ENCODE results near the gene SEMA5A. TPM values are rescaled to one million over a fixed set of nuclear protein-coding genes. Genes with fewer than 3 reads are reported as not detected.

Gene SEMA5A
- total RNA-seq, 2 experiments from 2014 or later: 1.1 to 1.7 TPM

DNA sequence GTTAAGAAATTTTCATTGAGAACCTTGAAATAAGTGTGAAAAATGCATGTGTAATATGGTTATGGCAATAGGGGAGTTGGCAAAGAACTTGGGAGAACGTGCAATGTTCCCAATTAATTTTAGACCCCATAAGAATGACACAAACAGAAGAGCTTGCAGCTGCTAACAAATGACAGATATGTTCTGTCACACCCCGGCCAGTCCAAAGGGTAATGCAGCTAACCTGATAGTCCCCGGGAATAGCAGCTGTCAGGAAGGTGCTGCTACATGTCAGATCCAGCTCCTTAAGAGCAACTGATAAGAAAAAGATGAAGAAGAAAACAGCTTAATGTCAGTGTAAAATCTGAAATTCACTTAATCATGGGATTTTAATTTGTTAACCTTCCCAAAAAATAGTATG, 30.4 kb downstream of the SEMA5A start:
- DNase-seq: no peak
- H3K27me3 Mint-ChIP-seq: no peaks in the 10 kb centered on the region
- no peaks in the 10 kb centered on the region for H3K4me1 Mint-ChIP-seq
- H3K36me3 Mint-ChIP-seq (ENCODE audit: low read depth): no peaks in the 10 kb centered on the region
- H3K27ac Mint-ChIP-seq: no peak overlapping the region
- no peaks in the 10 kb centered on the region for H3K9me3 Mint-ChIP-seq
- H3K4me3 Mint-ChIP-seq: no peak overlapping the region
- POLR2A ChIA-PET: no interaction called here
- CTCF ChIA-PET: no interaction called here

DNA sequence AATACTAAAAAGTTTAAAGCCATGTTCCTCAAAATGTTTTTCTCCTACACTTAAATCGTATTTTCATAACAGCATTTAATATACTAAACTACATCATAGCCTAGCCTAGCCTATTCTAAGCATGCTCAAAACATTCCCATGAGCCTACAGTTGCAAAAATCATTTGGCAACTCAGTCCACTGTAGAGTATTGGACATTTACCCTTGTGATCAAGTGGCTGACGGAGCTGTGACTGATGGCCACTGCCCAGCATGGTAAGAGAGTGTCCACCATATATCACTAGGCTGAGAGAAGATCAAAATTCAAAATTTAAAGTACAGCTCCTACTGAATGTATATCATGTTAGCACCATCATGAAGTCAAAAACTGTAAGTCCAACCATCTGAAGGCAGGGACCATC, 30.9 kb downstream of the SEMA5A start:
- CTCF ChIA-PET: no interaction called here
- no peaks in the 10 kb centered on the region for H3K36me3 Mint-ChIP-seq (ENCODE audit: low read depth)
- H3K27ac Mint-ChIP-seq: no peak overlapping the region
- DNase-seq: no peak
- no peaks in the 10 kb centered on the region for H3K9me3 Mint-ChIP-seq
- H3K4me1 Mint-ChIP-seq: no peaks in the 10 kb centered on the region
- no peaks in the 10 kb centered on the region for H3K27me3 Mint-ChIP-seq
- POLR2A ChIA-PET: no interaction called here
- no peak overlapping the region for H3K4me3 Mint-ChIP-seq

DNA sequence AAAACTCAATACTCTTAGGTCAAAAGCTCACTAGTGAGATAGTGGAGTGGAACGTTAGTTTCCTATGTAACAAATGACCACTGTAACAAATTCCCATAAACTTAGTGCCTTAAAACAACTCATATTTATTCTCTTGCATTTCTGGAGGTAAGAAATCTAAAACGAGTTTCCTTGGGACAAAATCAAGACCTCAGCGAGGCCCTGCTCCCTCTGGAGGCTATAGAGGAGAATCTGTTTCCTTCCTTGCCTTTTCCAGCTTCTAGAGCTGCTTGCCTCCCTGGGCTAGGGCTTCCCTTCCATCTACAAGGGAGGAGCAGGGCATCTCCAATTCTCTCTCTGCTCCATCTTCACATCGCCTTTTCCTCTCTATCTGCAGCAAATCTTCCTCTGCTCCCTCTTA, 32.0 kb downstream of the SEMA5A start:
- POLR2A ChIA-PET: no interaction called here
- no peaks in the 10 kb centered on the region for H3K9me3 Mint-ChIP-seq
- H3K27ac Mint-ChIP-seq: no peak overlapping the region

DNA sequence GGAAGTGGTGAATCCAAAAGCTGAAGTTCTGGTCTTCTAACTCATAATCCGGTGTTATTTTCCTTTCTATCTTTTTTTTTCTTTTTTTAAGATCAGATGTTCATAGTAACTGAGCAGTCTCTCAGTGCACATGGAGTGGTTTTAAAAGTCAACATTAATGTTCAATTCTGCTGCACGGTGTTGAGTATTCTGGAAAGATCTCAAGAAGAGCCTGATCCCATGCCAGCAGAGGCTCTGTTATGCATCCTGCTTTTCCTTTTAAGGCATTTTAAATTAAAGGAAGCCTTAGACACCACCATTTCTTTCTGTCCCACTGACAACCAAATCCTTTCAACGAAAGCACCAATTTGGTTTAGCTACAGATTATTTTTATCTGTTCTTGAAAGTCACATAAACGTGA, 33.4 kb downstream of the SEMA5A start:
- ChIA-PET POLR2A (no interaction called here), CTCF (no interaction called here)
- H3K9me3 Mint-ChIP-seq: no peaks in the 10 kb centered on the region
- no peak for DNase-seq
- no peak overlapping the region for H3K27ac Mint-ChIP-seq
- no peak overlapping the region for H3K4me3 Mint-ChIP-seq
- H3K4me1 Mint-ChIP-seq: no peaks in the 10 kb centered on the region
- H3K27me3 Mint-ChIP-seq: no peaks in the 10 kb centered on the region
- H3K36me3 Mint-ChIP-seq (ENCODE audit: low read depth): no peaks in the 10 kb centered on the region

More for the DNA sequence above, 32.0 kb downstream of the SEMA5A start:
- no peak overlapping the region for H3K4me3 Mint-ChIP-seq
- H3K4me1 Mint-ChIP-seq: no peaks in the 10 kb centered on the region
- no peak for DNase-seq
- no peaks in the 10 kb centered on the region for H3K36me3 Mint-ChIP-seq (ENCODE audit: low read depth)
- CTCF ChIA-PET: no interaction called here
- no peaks in the 10 kb centered on the region for H3K27me3 Mint-ChIP-seq

DNA sequence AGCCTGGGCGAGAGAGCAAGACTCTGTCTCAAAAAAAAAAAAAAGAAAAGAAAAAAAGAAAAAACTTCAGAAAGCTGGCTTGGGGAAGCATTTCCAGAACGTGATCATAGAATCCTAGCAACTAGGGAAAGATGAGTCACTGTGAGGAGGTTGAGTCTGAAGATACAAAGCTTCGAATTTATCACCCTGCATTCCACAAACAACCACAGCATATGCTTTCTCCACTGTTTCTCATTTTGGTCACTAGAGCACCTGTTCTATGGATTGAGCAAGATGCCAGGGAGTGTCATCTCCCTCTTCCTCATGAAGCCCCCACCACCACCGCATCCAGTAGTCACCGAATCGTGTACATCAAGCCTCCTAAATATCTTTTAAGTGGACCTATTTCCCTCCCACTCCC, 37.9 kb downstream of the SEMA5A start:
- Mint-ChIP-seq H3K9me3 (peaks cover 1% of the 10 kb centered on the region), H3K36me3 (ENCODE audit: low read depth) (no peaks in the 10 kb centered on the region), H3K27me3 (no peaks in the 10 kb centered on the region), H3K4me1 (no peaks in the 10 kb centered on the region), H3K27ac (no peak overlapping the region), H3K4me3 (no peak overlapping the region)
- DNase-seq: no peak
- POLR2A ChIA-PET: no interaction called here
- CTCF ChIA-PET: no interaction called here

DNA sequence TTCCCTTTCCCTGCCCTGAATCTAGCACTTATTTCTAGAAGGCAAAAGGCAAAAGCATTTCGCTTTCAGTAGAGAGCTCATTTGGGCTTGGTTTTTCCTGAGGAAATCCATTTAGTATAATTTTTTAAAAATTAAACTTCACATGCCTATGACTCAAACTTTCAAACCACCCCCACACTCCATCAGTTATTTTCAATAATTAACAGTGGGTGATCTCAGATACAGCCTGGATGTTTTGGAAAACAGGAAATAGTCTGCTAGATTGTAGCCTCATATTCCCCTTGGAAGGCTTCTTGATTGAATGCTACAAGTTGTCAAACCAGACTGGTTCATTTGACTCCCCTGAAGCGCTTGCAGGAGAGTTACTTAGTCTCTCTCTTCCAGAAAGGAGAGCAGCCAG, 40.6 kb downstream of the SEMA5A start:
- POLR2A ChIA-PET: no interaction called here
- Mint-ChIP-seq H3K9me3 (peaks cover 3% of the 10 kb centered on the region), H3K4me3 (no peak overlapping the region), H3K27me3 (no peaks in the 10 kb centered on the region), H3K36me3 (ENCODE audit: low read depth) (no peaks in the 10 kb centered on the region), H3K4me1 (no peaks in the 10 kb centered on the region), H3K27ac (no peak overlapping the region)
- no peak for DNase-seq
- CTCF ChIA-PET: no interaction called here

DNA sequence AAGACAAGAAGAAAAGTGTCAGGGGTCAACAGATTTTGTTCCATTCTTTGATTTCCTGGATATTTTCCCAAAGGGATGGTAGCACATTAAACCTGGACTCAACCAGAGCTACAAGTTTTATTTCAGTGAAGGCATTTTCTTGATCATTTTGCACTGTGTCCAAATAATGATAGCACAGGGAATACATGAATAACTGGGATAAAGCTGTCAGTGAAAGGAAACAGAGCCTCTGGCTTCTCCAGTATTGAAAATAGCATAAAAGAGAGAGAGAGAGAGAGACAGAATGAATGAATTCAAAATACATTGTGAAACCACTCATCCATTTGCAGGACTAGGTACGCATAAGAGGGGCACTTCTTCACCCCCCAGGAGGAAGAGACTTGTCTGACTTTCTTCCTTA, 43.0 kb downstream of the SEMA5A start:
- Mint-ChIP-seq H3K36me3 (ENCODE audit: low read depth) (no peaks in the 10 kb centered on the region), H3K4me3 (no peak overlapping the region), H3K27me3 (no peaks in the 10 kb centered on the region)

DNA sequence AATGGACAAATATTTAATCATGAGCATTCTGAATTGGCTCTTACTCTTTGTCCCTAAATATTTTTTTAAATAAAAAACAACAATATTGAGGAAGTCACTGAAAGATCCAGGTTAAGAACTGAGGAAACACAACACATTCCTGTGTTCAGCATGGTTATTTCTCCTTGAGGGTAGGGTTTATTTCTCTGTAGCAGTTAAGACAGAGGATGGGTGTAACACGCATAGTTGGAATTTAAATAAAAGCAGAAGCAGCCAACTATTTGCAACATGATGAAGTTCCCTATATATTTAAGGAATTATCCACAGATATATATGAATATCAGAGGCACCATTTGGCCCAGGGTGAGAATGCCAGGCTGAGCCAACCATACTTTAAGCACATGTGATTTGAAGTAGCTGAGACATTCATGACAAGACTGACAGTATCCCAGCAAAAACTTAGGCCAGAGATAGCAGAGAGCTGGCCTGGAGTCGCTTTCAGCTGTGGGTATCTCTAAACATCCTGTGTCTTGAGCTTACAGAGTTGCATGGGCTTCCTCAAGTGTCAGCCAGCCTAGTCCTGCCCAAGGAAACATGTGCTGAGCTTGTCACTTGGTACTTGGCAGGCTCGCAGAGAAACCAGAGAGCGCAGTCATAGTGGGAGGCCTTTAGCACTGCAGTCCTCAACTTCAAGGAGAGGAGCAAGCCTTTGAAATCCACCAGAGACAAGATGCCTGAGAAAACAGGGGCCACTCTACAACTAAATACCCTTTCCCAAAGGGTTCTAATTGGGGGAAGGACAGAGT, 43.6 kb downstream of the SEMA5A start:
- ChIA-PET POLR2A (no interaction called here), CTCF (no interaction called here)
- peaks cover 3% of the 10 kb centered on the region for H3K9me3 Mint-ChIP-seq
- H3K4me3 Mint-ChIP-seq: no peak overlapping the region
- no peaks in the 10 kb centered on the region for H3K27me3 Mint-ChIP-seq
- H3K27ac Mint-ChIP-seq: no peak overlapping the region
- no peaks in the 10 kb centered on the region for H3K4me1 Mint-ChIP-seq
- DNase-seq: no peak
- no peaks in the 10 kb centered on the region for H3K36me3 Mint-ChIP-seq (ENCODE audit: low read depth)

More for the DNA sequence above, 43.0 kb downstream of the SEMA5A start:
- no peak overlapping the region for H3K27ac Mint-ChIP-seq
- H3K9me3 Mint-ChIP-seq: peaks cover 3% of the 10 kb centered on the region
- no peaks in the 10 kb centered on the region for H3K4me1 Mint-ChIP-seq
- CTCF ChIA-PET: no interaction called here
- POLR2A ChIA-PET: no interaction called here
- DNase-seq: no peak

DNA sequence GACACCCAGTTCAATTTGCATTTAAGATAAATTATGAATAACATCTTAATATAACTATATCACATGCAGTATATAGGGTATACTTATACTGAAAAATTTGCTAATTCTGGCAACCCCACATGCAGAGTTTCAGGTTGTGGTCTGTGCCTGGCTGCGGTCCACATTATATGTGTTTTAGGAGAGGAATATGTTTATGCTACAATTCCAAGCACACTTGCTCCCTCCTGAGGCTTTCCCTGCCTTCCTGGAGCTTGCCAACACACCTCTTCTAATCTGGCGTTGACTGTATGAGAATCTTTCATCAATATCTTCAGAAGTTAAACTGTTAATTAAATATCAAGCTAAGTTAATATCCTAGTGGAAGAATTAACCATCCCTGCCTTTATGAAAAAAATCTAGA, 45.2 kb downstream of the SEMA5A start:
- no peaks in the 10 kb centered on the region for H3K27me3 Mint-ChIP-seq
- H3K4me1 Mint-ChIP-seq: no peaks in the 10 kb centered on the region
- ChIA-PET POLR2A (no interaction called here), CTCF (no interaction called here)
- peaks cover 3% of the 10 kb centered on the region for H3K9me3 Mint-ChIP-seq
- no peak for DNase-seq
- H3K27ac Mint-ChIP-seq: no peak overlapping the region
- H3K4me3 Mint-ChIP-seq: no peak overlapping the region
- no peaks in the 10 kb centered on the region for H3K36me3 Mint-ChIP-seq (ENCODE audit: low read depth)

DNA sequence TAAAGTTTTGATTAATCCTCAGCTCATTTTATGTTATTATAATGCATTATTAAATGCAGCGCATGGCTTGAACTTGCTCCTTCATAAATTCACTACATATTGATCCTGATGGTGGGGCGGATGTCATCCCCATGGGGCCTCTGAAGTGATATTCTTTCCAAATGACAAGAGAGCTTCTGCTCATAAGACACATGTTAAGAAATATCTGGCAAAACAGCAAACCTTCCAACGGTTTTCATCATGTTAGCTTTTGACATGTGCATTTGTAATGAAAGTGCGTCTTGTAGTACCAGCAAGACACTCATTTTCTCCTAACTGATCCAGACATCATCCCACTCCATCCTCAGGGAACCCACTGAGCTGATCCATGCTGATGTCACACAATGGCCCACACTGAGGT, 45.7 kb downstream of the SEMA5A start:
- peaks cover 3% of the 10 kb centered on the region for H3K9me3 Mint-ChIP-seq
- H3K4me3 Mint-ChIP-seq: no peak overlapping the region
- no peaks in the 10 kb centered on the region for H3K27me3 Mint-ChIP-seq
- no peaks in the 10 kb centered on the region for H3K36me3 Mint-ChIP-seq (ENCODE audit: low read depth)
- no peaks in the 10 kb centered on the region for H3K4me1 Mint-ChIP-seq
- ChIA-PET POLR2A (no interaction called here), CTCF (no interaction called here)
- no peak overlapping the region for H3K27ac Mint-ChIP-seq
- DNase-seq: no peak

DNA sequence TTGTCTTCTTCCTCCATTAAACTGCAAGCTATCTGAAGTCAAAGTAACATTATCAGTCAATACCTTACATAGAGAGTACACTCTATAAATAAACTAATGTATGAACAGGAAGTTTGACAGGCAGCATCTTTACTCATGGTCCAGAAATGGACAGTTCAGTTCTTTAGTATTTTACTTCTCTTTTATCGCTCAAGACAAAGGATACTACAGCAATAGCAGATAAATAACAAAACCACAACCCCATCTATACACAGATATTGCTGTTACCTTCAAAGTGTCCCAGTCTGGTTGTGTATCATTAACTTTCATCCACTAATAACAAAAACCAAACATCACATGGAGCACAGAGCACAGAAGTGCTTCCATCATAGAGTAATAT, 46.4 kb downstream of the SEMA5A start:
- no peaks in the 10 kb centered on the region for H3K27me3 Mint-ChIP-seq
- no peaks in the 10 kb centered on the region for H3K36me3 Mint-ChIP-seq (ENCODE audit: low read depth)
- H3K27ac Mint-ChIP-seq: no peak overlapping the region
- DNase-seq: no peak
- CTCF ChIA-PET: no interaction called here
- H3K4me3 Mint-ChIP-seq: no peak overlapping the region
- H3K9me3 Mint-ChIP-seq: peaks cover 3% of the 10 kb centered on the region
- POLR2A ChIA-PET: no interaction called here
- H3K4me1 Mint-ChIP-seq: no peaks in the 10 kb centered on the region

DNA sequence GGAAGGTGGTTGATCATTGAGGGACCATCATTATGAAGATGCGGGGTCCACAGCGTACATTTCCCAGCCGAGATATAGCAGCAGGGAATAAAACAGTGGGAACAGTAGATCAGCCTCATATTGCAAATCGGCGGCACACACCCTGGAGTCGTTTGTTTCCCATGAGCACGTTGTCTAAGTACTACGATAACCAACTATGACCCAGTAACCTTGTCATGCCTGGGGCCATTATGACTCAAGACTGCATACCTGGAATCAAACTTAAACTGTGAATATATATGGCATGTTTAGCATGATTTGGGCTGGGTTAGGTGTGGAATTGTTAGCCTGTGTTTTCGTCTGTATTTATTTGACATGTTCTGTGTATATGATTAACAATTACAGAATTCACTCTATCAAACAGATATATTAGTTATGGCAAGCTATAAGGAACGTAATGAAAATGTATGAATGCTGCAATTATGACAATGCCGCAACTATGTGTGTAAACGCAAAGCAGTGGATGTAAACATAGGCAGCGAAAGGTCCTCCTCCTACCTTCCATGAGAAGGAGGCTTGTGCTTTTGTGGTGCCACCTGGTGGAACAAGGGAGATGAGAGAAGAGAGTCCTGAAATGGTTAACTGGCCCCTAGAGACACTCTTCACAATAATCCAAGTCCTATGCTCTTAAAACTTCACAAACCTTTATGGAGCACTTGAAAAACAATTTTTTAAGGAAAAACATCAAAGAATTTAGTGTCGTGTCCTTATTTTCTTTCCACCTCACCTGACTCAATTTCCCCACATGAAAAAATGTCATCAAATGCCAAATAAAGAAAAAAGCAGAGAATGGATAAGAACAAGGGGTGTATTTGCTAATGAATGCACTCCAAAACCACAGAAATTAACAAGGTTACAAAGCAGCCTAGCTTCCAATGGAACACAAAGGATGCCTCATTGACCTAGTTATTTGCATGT, 47.1 kb downstream of the SEMA5A start:
- peaks cover 3% of the 10 kb centered on the region for H3K9me3 Mint-ChIP-seq
- H3K36me3 Mint-ChIP-seq (ENCODE audit: low read depth): no peaks in the 10 kb centered on the region
- DNase-seq: no peak
- CTCF ChIA-PET: no interaction called here
- POLR2A ChIA-PET: no interaction called here
- H3K27me3 Mint-ChIP-seq: no peaks in the 10 kb centered on the region
- no peak overlapping the region for H3K4me3 Mint-ChIP-seq
- no peak overlapping the region for H3K27ac Mint-ChIP-seq
- H3K4me1 Mint-ChIP-seq: no peaks in the 10 kb centered on the region

DNA sequence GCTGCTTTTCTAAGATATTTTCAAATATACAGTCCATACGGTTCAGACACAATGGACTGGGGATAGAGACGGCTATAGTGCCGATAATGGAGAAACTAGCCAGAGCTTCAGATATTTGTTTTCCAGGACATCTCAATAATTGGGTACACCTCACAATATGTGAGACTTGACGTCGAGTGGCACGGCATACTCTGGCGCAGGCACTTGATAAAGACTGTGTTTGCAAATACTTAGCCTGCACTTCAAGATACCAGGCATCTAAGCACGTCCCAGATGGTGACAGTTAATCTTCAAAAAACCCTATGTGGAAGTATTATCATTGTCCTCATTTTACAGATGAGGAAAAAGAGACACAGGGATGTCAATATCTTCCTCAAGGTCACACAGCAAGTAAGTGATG, 48.5 kb downstream of the SEMA5A start:
- H3K4me1 Mint-ChIP-seq: no peaks in the 10 kb centered on the region
- ChIA-PET POLR2A (no interaction called here), CTCF (no interaction called here)
- no peaks in the 10 kb centered on the region for H3K27me3 Mint-ChIP-seq
- no peak for DNase-seq
- no peaks in the 10 kb centered on the region for H3K9me3 Mint-ChIP-seq
- no peak overlapping the region for H3K4me3 Mint-ChIP-seq
- no peaks in the 10 kb centered on the region for H3K36me3 Mint-ChIP-seq (ENCODE audit: low read depth)
- H3K27ac Mint-ChIP-seq: no peak overlapping the region

DNA sequence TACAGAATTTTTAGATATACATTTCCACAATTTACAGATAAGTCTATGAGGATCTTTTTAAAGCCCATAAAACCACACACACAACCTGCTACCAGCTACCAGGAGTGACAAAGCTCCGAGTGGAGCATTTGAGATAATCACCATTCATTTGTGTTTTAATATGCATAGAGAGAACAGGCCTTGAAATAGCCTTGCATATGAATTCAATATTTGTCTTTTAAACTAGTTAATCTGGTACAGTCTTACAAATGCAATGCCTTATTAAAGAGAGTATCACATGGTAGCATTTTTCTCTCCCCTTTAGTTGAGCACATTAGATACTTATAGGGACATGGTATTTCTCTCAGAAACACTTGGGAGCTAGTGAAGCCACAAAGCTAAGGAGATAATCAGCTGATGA, 49.1 kb downstream of the SEMA5A start:
- Mint-ChIP-seq H3K36me3 (ENCODE audit: low read depth) (no peaks in the 10 kb centered on the region), H3K9me3 (no peaks in the 10 kb centered on the region), H3K27ac (no peak overlapping the region), H3K27me3 (no peaks in the 10 kb centered on the region), H3K4me1 (no peaks in the 10 kb centered on the region), H3K4me3 (no peak overlapping the region)
- no peak for DNase-seq
- CTCF ChIA-PET: no interaction called here
- POLR2A ChIA-PET: no interaction called here

All from activated CD4-positive, alpha-beta memory T cell treated with anti-CD3 and anti-CD28 coated beads, Interleukin-2, amount 10 ng/mL, durations not matched to agents 7 days and 5 days (primary cell).